Measurements from ENCODE around the gene NF1.

DNA sequence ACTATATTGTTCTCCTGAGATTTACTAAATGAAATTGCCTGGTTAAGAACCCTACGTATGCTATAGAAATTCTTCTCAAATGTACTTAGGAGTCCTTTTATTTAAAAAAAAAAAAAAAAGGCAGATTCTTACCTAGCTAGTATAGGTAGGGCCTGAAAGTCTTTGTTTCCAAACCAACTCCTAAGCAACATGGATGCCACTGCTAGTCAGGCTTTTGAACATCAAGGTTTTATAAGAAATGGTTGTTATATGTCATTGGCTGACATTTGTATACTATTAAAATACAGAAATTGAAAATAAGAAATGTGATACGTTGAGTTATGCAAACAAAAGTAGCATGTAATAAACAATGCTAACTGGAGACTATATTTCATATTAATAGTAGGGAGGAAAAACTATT lies 225.5 kb downstream of the NF1 start:
- TF ChIP-seq, protein P1, sequence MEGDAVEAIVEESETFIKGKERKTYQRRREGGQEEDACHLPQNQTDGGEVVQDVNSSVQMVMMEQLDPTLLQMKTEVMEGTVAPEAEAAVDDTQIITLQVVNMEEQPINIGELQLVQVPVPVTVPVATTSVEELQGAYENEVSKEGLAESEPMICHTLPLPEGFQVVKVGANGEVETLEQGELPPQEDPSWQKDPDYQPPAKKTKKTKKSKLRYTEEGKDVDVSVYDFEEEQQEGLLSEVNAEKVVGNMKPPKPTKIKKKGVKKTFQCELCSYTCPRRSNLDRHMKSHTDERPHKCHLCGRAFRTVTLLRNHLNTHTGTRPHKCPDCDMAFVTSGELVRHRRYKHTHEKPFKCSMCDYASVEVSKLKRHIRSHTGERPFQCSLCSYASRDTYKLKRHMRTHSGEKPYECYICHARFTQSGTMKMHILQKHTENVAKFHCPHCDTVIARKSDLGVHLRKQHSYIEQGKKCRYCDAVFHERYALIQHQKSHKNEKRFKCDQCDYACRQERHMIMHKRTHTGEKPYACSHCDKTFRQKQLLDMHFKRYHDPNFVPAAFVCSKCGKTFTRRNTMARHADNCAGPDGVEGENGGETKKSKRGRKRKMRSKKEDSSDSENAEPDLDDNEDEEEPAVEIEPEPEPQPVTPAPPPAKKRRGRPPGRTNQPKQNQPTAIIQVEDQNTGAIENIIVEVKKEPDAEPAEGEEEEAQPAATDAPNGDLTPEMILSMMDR (IDR thresholded peaks at IDR 0.05) = no peak
- TF ChIP-seq POLR2A (IDR thresholded peaks at IDR 0.05) = no peak
